LNCaP clone FGC (cell line): ENCODE results near the gene BPIFA3.

Experiments
- DNase-seq: peaks from one replicate; pipeline ENCODE4 v3.0.0-alpha.2; 2011; ENCODE audit warnings: low read depth
- H3K4me3 ChIP-seq: 2 replicates; pipeline ENCODE4 v1.5.1; 2011; ENCODE audit warnings: mild to moderate bottlenecking, low read depth, low read length, control low read depth
- CTCF ChIP-seq: IDR thresholded peaks from 2 replicates; pipeline ENCODE4 v1.5.1; 2012; ENCODE audit warnings: mild to moderate bottlenecking; ENCODE audit not compliant: control insufficient read depth, insufficient read depth; ENCODE audit errors: extremely low read depth

Gene BPIFA3

DNA sequence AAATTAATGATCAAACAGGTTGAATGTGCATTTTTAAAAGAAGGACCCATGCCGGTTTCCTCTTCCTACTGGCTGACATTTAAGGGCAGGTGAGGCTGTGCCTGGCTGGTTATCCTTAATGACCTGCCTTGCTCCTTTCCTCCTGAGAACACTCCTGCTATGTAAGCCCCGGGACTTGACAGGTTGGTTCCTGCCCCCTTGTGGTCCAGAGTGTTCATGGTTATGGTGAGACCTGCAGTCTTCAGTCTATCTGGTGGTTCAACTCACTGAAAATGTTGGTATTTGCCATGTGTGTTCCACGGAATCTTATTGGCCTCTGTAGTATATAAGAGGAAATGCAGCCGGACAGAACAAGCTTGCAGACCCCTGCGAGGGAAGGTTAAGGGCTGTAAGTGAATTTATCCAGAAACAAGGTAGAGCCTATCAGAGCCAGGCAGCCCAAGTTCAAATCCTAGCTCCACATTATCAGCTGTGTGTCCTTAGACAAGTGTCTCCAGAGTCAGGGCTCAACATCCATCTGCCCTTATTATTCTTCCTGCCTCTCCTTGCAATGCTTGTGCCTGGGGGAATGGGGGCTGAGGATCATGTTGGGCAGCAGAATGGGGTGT lies 5.2 kb upstream of the BPIFA3 start:
- DNase-seq, result peak; percentile 81
- H3K4me3 ChIP-seq, result no peak overlapping the region
- TF ChIP-seq CTCF, result peak; percentile 95

GRCh38 chr20:33224399-33224798 lies 7.2 kb downstream of the BPIFA3 start:
- DNase-seq, result no peak
- no peak for TF ChIP-seq CTCF
- H3K4me3 ChIP-seq, result no peak overlapping the region

DNA sequence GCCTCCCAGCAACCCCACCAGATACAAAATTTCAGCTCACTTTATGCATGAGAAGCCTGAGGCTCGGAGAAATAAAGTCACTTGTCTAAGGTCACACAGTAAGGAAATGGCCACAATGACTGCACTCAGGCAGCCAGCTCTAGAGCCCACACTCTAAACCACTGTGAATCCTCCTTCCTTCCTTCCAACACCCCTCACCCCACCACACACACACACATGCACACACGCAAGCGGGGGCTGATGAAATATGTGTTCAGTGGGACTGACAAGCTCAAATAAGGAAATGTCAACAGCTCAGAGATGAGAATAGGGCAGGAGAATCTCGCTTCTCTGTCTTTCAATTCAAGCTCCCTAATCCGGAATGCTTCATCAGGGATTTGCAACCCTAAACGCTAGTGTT lies 12.7 kb downstream of the BPIFA3 start:
- DNase-seq, result no peak
- no peak for TF ChIP-seq CTCF
- no peak overlapping the region for H3K4me3 ChIP-seq

DNA sequence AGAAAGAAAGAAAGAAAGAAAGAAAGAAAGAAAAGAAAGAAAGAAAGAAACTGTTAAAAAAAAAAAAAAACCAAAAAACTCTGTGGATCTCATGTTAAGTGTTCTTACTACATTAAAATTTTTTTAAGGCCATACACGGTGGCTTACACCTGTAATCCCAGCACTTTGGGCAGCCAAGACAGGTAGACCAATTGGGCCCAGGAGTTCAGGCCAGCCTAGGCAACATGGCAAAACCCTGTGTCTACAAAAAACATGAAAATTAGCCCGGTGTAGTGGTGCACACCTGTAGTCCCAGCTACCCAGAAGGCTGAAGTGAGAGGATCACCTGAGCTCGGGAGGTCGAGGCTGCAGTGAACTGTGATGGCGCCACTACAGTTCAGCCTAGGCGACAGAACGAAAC lies 14.1 kb downstream of the BPIFA3 start:
- H3K4me3 ChIP-seq, result no peak overlapping the region
- no peak for TF ChIP-seq CTCF
- DNase-seq, result no peak

DNA sequence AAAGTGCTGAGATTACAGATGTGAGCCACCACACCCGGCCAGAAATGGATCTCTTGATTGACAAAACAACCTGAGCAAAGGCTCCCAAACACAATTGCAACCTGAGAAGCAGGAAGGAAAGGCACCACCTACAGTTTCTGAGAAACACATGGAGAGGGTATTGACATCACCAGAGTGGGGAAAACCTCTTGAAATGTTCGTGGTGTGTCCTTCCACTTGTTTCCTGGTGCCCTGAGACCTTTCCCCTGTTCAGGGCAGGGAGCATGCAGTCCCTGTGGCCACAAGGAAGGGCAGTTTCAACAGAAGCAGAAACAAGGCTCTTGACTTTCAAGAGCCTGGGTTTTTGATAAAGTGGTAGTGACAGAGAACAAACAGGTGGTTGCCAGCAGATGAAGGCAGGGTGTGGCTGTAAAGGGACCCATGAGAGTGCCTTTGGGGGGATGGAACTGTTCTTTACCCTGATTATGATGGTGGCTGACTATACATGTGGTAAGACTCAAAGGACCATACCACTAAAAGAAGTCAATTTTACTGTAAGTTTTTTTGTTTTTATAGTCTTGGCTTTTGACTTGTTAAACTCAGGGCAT lies 15.4 kb downstream of the BPIFA3 start:
- H3K4me3 ChIP-seq, result no peak overlapping the region
- no peak for DNase-seq
- TF ChIP-seq CTCF, result no peak

DNA sequence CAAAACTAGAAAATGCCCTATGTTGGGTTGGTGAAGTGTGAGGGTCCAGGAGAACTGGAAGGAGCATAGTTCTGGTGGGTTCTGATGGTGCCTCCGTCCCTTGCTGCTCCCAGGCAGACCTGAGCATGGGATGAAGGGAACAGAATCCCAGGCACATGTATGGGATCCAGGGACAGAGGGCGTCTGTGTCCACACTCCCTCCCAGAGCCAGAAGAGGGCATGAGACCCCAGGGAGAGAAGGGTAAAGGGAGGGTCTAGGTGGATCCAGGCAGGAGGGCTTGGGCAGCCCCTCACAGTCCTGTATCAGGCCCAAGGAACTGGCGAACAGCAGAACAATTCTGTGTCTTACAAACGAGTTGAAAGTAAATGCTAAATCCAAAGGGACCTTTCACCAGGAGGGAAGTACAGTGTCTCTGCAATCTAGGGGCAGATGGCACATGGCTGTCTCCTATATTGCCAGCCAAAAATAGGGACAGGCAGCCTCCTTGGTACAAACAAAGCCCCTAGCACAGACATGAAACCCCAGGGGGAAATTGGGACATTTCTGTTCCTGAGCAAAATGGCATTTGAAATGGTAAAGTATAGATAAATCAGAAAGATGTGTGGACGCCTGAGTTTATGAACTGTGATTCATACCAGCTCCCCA lies 16.1 kb downstream of the BPIFA3 start:
- DNase-seq, result no peak
- no peak for TF ChIP-seq CTCF
- H3K4me3 ChIP-seq, result no peak overlapping the region
